RPMI8226 (cell line): ENCODE results near the gene PRSS50.
A peak's percentile ranks its signal among the peaks of the same experiment; 100 is the strongest.
"Not testable (repeated sequence)": the region's sequence is repeated elsewhere in the genome, so short reads cannot be mapped to it uniquely, and the experiment has no call there.

Experiments used
- DNase-seq: peaks from one replicate; pipeline ENCODE4 v3.0.0-alpha.2; 2015

The PRSS50 gene

GRCh38 chr3:46717447-46718231, at the start of gene PRSS50:
Gene PRSS50, minus strand, starts transcription at chr3:46717869. Its CDS starts 45 bp downstream, at chr3:46717824.
- DNase-seq, result no peak

DNA sequence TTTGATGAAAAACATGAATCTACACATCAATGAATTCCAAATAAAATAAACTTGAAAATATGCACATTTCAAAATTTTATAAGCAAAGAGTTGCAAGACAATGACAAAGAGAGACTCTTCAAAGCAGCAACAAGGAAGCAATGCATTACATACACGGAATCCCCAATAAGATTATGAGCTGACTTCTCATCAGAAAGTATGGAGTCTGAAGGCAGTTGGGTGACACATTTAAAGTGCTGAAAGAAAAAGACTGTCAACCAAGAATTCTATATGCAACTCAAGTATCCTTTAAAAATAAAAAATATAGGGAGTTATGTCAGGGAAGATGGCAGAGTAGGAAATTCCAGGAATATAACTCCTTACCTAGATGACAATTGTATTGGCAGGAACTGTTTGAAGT, 46.5 kb upstream of the PRSS50 start:
- no peak for DNase-seq

- DNase-seq, result no peak
These were observed 45.5 kb upstream of the PRSS50 start for GRCh38 chr3:46763178-46763577.

DNA sequence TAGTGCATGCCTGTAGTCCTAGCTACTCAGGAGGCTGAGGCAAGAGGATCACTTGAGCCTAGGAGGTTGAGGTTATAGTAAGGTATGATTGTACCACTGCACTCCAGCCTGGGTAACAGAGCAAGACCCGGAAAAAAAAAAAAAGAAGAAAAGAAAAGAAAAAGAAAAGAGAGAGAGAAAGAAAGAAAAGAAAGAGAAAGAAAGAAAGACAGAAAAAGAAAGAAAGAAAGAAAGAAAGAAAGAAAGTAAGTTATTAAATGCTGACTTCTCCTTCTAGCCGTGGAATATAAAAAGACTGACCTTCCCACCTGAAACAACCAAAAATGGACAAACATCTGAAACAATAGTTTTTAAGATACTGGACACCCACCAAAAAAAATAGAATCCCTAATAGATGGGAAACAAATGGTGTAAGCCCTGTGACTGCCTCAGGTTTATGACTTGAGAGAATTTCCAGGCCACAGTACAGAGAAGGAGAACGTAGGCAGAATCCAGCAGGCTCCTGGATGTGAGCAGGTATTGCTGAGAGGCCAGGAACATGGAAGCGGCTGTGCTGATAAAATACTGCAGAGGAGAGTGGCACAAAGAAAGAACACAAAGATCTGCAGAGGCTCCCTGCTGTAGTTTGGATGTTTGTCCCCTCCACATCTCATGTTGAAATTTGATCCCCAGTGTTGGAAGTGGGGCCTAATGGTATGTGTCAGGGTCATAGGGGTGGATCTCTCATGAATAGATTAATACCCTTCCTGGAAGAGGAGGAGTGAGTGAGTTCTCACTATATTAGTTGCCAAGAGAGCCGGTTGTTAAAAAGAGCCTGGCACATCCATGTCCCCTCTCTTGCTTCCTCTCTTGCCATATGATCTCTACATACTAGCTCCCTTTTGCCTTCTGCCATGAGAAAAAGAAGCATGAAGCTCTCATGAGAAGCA, 41.8 kb upstream of the PRSS50 start:
- no peak for DNase-seq

DNA sequence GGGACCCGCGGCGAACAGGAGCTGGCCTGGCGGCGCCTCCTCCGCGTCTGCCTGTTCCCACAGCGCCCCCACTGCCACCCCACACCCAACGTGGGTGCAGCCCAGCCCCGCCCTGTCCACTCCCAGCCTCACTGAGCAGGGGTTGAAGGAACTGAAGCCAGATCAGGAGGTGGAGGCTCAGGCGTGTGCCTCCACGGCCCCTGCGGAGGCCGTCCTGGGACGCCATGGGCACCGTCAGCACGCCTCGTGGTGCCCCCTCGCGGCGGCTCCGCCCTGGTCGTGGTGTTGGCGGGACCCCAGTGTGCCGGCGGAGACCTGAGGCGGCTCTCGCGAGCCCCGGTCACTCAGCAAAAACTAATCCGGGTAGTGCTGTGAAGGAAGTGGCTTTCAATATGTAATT, 39.0 kb upstream of the PRSS50 start:
- no peak for DNase-seq

- no peak for DNase-seq
These were observed 38.0 kb upstream of the PRSS50 start for GRCh38 chr3:46755646-46756045.

DNA sequence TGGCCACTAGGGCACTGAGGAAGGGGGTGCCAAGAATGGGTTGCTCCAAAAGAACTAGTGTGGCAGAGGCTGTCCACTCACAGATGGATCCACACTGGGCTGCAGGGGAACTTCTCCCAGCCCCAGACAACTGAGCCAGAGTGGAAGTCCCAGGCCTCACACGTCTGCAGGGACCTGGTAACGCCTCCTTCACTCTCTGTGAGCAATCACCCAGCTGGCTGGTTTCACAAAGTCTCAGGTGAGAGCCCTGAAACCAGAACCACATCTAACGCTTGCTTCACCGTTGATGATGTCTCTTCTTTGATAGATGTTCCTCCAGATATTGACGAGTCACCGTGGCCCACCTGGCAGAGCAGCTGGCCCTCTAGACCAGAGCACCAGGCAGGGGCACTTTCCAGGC, 35.5 kb upstream of the PRSS50 start:
- not testable (repeated sequence) for DNase-seq

DNA sequence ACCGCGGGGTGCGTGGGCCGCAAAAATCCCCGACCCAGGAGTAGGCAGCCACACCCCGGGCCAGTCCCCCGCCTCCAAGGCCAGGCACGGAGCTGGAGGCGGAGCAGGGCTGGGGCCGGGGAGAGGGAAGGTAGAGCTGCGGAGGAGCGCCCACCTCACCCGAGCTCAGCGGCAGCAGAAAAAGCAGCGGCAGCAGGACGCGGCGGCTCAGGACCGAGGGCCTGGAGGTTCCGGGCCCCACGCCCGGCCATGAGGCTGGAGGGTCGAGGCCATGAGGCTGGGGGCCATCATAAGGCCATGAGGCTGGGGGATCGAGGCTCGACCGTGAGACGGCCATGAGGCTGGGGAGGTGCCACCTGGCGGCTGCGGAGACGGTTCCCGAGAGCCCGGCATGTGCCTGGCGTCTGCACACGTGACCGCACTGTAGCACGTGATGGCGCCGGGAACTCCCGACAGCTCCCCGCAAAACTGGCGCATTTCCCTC, 32.9 kb upstream of the PRSS50 start:
- DNase-seq, result no peak

DNA sequence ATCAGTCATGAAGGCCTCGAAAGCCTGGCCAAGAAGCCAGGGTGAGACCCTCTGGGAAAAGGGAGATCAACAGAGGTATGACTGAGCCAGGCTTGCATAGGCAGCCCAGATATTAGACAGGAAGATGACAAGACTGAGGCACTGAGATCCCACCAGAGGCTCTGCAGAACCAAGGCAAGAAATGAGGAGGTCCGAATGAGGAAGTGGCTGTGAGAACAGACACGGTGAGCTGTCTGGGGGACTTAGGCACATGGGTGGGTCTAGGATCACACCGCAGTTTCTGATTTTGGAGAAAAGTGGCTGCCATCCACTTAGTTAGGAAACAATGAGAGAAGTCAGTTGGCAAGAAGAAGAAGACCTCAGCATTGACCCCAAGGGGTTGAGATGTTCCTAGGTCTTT, 31.5 kb upstream of the PRSS50 start:
- no peak for DNase-seq

DNA sequence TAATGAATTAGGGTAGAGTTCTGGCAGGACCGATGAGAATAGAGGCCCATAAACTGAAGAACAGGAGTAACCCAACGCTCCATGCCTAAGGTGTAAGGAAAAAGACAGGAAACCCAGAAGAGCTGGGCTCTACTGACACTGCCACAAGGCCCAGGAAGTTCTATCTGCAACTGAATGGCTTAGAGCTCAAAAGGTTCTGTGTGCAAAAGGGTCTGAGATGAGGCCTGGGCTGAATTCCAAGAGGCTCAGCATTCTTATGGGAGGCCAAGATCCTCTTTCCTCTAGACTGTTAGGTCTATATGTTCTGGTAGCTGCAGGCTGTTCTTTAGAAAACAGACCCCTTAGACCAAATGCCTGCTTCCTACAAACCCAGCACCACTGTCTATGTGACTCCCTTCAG, 30.5 kb upstream of the PRSS50 start:
- no peak for DNase-seq

DNA sequence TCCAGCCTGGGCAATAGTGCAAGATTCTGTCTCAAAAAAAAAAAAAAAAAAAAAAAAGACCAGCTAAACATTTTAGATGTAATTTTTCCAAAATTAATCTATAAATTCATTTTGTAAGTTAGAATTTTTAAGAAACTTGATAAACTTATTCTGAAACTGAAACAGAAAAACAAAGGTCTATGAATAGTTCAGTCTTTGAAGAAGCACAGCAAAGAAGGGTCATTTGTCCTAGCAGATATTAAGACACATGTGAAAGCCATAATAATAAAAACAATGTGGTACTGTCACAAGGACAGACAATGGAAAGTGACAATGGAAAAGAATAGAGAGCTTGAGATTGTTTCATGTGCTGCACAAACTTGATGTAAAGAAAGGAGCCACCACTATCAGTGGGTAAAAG, 29.0 kb upstream of the PRSS50 start:
- no peak for DNase-seq

GRCh38 chr3:46742992-46743585, 25.4 kb upstream of the PRSS50 start:
- DNase-seq, result no peak

DNA sequence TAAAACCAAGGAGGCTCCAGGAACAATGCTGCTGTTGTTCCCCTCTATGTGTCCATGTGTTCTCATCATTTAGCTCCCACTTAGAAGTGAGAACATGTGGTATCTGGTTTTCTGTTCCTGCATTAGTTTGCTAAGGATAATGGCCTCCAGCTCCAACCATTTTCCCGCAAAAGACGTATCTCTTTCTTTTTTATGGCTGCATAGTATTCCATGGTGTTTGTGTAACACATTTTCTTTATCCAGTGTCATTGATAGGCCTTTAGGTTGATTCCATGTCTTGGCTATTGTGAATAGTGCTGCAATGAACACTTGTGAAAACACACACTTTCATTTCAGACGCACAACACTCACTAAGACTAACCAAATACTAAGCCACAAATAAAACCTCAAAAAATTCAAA, 21.9 kb upstream of the PRSS50 start:
- DNase-seq, result not testable (repeated sequence)

- DNase-seq, result peak; percentile 61
These were observed 19.7 kb upstream of the PRSS50 start for GRCh38 chr3:46737329-46737731.

- DNase-seq, result no peak
These were observed 18.6 kb upstream of the PRSS50 start for GRCh38 chr3:46736006-46736872.

GRCh38 chr3:46734773-46735172, 17.1 kb upstream of the PRSS50 start:
- no peak for DNase-seq

DNA sequence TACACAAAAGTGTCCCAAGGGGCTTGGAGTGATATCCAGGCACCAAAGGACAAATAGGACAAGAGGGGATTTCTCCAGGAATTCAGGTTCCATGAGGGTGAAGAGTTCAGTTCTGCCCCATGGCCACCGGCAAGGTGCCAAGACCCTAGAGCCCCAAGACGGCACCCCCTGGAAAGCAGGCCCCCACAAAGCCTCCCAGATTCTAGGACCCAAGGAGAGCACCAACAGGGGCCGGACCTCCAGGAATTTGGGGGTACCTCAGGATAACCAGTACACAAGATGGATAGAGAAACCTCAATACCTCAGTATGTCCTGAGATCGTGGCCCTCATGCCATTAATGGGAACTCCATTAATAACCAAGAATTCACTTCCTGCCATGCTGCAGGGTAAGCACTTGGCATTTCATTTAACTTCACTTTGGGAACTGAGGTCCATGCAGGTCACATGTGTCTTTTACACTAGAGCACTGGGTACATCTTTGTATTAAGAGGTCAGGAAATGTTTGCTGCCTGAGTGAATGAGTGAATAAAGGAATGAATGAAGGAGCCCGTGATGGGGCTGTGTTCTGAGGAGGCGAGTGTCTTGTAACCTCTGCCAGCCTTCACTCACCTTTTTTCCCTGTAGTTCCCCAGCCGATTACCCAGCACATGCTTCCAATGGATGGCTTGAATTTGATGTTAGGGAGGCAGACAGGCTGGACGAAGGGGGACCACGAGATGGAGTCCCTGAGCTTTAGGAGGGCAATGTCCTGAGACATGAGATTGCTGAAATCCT, 15.5 kb upstream of the PRSS50 start:
- DNase-seq, result no peak

- DNase-seq, result no peak
These were observed 14.1 kb upstream of the PRSS50 start for GRCh38 chr3:46731795-46732194.

GRCh38 chr3:46730819-46731218, 13.2 kb upstream of the PRSS50 start:
- DNase-seq, result no peak

- DNase-seq, result no peak
These were observed 11.4 kb upstream of the PRSS50 start for GRCh38 chr3:46729038-46729437.

DNA sequence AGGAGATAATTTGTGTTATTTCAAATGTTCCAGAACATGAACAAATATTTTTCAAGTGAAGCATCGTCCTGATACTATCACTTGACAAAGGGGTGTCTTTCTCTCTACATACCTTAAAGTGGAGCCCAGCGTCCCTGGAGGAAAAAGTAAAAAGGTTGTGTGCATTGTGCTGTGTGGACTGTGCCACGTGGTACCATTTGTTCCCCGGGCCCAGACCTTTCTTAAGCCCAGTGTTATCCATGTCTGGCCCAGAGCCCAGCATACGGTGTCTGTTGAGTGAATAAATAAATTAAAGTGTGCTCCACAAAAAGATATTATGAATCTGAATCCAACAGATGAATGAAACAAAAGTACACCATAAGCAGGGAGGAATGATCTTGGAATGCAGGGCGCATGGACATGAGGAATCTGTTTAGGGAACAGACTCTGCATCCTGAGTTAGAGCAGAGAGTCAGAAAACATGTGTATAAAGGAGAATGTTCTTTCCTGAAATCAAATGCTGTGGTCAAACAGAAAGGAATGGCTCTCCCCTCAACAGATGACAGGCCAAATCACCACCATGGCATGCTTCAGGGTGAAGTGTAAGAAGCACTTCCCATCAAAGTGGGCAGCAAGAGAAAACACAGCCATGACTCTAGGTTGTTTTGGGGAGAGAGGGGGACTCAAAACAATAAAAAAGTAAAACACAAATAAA, 8.1 kb upstream of the PRSS50 start:
- DNase-seq, result no peak
